ENCODE results near the gene SRM. TPM values are rescaled to one million over a fixed set of nuclear protein-coding genes. Genes with fewer than 3 reads are reported as not detected.

The SRM gene
- total RNA-seq, 2 donors from 2014 or later, result 50.8 to 57.4 TPM

DNA sequence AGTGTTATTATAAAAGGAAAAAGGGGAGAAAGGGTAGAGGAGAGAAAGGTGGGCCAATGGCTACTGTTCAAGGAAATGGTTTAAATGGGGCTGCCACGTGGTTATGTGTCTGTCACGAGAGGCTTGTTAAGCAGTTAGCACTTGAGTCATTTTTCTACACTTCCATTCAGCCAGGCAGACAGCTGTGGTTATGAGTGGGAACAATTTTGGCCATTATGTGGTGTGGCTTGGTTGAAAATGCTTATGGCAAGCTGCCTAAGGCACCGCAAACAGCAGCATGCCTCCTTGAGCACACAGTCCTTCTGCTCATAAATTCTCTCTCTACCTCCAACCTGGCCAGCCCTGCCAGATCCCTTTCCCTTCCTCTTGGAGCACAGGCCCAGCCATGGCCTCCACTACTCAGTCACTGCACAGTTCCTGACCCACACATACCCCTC, 3.2 kb upstream of the SRM start:
- Histone ChIP-seq H3K4me3 (no peak overlapping the region), H3K36me3 (peaks cover 28% of the 10 kb centered on the region), H3K27me3 (replicated peaks; ENCODE audit: insufficient read depth) (no peaks in the 10 kb centered on the region), H3K4me1 (ENCODE audit: control insufficient read depth in 1 of 2, low read depth in 2 of 2) (peaks cover 14 to 21% of the 10 kb centered on the region in 2 donors), H3K9me3 (no peaks in the 10 kb centered on the region), H3K27ac (no peak overlapping the region)
- DNase-seq (ENCODE audit: low spot score) (no peak), ATAC-seq (ENCODE audit: insufficient number of reproducible peaks, low FRiP score, low read depth) (no peak)
- TF ChIP-seq, protein P1, sequence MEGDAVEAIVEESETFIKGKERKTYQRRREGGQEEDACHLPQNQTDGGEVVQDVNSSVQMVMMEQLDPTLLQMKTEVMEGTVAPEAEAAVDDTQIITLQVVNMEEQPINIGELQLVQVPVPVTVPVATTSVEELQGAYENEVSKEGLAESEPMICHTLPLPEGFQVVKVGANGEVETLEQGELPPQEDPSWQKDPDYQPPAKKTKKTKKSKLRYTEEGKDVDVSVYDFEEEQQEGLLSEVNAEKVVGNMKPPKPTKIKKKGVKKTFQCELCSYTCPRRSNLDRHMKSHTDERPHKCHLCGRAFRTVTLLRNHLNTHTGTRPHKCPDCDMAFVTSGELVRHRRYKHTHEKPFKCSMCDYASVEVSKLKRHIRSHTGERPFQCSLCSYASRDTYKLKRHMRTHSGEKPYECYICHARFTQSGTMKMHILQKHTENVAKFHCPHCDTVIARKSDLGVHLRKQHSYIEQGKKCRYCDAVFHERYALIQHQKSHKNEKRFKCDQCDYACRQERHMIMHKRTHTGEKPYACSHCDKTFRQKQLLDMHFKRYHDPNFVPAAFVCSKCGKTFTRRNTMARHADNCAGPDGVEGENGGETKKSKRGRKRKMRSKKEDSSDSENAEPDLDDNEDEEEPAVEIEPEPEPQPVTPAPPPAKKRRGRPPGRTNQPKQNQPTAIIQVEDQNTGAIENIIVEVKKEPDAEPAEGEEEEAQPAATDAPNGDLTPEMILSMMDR (IDR thresholded peaks at IDR 0.05), result no peak

DNA sequence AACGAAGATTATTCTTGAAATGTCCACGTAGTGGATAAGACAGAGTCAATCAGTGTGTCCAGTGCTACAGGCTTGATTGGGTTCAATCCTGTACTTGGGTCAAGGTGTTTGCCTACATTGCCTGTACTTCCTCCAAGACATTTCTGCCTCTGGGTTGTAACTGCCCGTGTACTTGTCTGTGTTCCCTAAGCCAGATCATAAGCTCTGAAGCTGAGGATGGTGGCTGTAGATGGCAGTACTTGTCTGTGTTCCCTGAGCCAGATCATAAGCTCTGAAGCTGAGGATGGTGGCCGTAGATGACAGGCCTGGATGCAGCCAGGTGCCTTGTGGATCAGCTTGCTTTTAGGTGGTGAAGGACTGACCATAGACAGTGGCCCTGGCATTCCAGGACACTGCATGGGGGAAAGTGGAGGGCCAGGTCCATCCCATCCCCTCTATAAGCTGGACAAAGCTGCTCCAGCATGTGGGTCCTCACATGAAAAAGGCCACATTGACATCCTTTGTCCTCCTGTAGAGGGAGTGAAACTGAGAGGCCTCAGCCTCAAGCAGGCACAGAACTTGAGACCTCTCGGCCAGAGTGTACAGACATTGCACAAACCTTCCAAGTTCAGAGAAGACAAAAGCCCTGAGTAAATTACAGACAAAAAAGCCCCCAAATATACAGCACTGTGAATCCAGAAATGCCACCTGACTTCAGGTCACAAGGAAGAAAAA, 2.0 kb upstream of the SRM start:
- Histone ChIP-seq H3K9me3 (no peaks in the 10 kb centered on the region), H3K4me1 (ENCODE audit: control insufficient read depth in 1 of 2, low read depth in 2 of 2) (peaks cover 14 to 21% of the 10 kb centered on the region in 2 donors), H3K4me3 (peak overlapping the region; percentile 89), H3K36me3 (peaks cover 18% of the 10 kb centered on the region), H3K27ac (no peak overlapping the region), H3K27me3 (replicated peaks; ENCODE audit: insufficient read depth) (no peaks in the 10 kb centered on the region)
- ATAC-seq (ENCODE audit: insufficient number of reproducible peaks, low FRiP score, low read depth), result no peak
- DNase-seq (ENCODE audit: low spot score), result no peak
- TF ChIP-seq, protein P1 (IDR thresholded peaks at IDR 0.05), result no peak

DNA sequence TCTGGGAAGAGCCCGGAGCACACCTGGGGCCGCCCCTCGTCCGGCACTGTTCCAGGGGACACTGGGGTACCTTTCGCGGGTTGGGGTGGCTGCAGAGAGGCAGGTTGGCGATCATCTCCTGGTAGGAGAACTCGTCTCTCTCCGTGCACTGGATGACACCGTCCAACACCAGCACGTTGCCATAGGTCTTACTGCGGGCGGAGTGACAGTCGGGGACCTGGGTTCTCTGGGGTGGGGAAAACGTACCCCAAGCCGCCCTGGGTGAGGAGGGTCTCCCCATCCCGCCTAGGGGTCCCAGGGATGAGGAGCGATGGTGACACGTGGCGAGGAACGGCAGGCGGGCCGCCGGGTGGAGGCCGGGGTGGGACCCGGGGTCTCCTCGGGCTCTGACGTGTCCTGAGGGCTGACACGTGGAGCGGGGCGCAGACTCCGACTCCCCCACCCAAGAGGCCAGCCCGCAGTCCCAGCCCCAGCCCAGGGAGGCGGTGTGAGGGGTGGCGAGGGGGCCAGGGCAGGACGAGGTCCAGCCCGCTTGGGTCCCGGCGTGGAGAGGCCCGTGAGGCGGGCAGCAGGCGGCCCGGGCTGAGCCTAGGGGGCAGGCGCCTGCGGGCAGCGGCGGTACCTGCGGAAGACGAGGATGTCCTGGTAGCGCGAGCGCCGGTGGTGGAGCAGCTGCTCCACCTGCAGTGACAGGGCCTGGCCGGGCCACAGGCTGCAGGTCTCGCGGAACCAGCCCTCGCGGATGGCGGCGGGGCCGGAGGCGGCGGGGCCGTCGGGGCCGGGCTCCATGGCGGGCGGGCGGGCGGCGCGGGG, 457 bp downstream of the SRM start:
- Histone ChIP-seq H3K36me3 (peaks cover 9% of the 10 kb centered on the region), H3K4me1 (ENCODE audit: control insufficient read depth in 1 of 2, low read depth in 2 of 2) (peaks cover 14 to 21% of the 10 kb centered on the region in 2 donors), H3K27me3 (replicated peaks; ENCODE audit: insufficient read depth) (no peaks in the 10 kb centered on the region), H3K27ac (no peak overlapping the region), H3K4me3 (peak overlapping the region; percentile 93), H3K9me3 (no peaks in the 10 kb centered on the region)
- ATAC-seq (ENCODE audit: insufficient number of reproducible peaks, low FRiP score, low read depth) (no peak), DNase-seq (ENCODE audit: low spot score) (no peak)
- TF ChIP-seq, protein P1 (IDR thresholded peaks at IDR 0.05), result no peak

DNA sequence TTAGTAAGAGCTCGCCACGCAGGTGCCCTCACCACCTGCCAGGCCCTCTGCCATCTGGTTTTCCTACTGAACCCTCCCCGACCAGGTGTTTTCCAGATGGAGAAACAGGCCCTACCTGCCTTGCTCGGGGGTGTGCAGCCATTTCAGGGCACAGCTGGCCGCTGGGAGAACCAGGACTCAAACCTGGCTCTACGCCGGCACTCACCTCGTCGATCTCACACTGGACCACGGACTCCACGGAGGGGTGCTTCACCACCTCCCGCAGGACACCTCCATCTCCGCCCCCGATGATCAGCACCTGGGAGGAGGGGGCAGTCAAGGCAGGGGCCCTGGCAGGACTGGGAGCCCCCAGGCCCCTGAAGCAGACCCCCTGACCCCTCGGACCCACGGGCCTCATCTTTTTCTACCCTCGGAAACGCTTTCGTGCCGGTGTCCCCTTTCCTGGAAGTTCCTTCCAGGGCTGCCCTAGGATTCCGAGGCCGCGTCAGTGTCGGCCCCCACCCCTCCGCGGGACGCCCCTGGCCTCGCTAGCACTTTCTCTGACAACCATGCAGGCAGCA, 1.1 kb downstream of the SRM start:
- Histone ChIP-seq H3K36me3 (peaks cover 11% of the 10 kb centered on the region), H3K9me3 (no peaks in the 10 kb centered on the region), H3K27ac (no peak overlapping the region), H3K4me3 (peak overlapping the region; percentile 93), H3K27me3 (replicated peaks; ENCODE audit: insufficient read depth) (no peaks in the 10 kb centered on the region), H3K4me1 (ENCODE audit: control insufficient read depth in 1 of 2, low read depth in 2 of 2) (peaks cover 14 to 21% of the 10 kb centered on the region in 2 donors)
- TF ChIP-seq, protein P1 (IDR thresholded peaks at IDR 0.05), result no peak
- ATAC-seq (ENCODE audit: insufficient number of reproducible peaks, low FRiP score, low read depth) (no peak), DNase-seq (ENCODE audit: low spot score) (no peak)

DNA sequence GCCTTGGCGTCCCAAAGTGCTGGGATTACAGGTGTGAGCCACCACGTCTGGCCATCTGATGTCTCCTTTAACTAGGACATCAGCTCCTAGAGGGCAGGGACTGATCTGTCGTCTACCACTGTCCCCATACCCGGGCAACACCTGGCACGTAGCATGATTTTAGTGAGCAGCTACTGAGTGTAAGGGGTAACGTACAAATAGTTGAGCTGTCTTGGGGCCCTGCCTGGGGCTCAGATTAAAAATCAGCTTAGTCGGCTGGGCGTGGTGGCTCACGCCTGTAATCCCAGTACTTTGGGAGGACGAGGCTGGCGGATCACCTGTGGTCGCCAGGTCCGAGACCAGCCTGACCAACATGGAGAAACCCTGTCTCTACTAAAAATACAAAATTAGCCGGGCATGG, 1.8 kb downstream of the SRM start:
- Histone ChIP-seq H3K36me3 (peaks cover 11% of the 10 kb centered on the region), H3K27me3 (replicated peaks; ENCODE audit: insufficient read depth) (no peaks in the 10 kb centered on the region), H3K4me1 (ENCODE audit: control insufficient read depth in 1 of 2, low read depth in 2 of 2) (peaks cover 14 to 21% of the 10 kb centered on the region in 2 donors), H3K9me3 (no peaks in the 10 kb centered on the region), H3K27ac (no peak overlapping the region), H3K4me3 (no peak overlapping the region)
- DNase-seq (ENCODE audit: low spot score) (no peak), ATAC-seq (ENCODE audit: insufficient number of reproducible peaks, low FRiP score, low read depth) (no peak)
- TF ChIP-seq, protein P1 (IDR thresholded peaks at IDR 0.05), result no peak

Measured in thoracic aorta (tissue), 2 donors.